PC-9 (cell line): ENCODE measurements around the gene MYO16. TPM values are rescaled to one million over a fixed set of nuclear protein-coding genes. Genes with fewer than 3 reads are reported as not detected.
A peak's percentile ranks its signal among the peaks of the same experiment; 100 is the strongest.

Source experiments
- BruUV-seq: library from RNA; stranded (reverse); fragments of 400-500 nt; replicated peaks from 2 replicates; lab custom pipeline; 2021; lab: Mats Ljungman, UMichigan
- CTCF ChIA-PET: fragments of 300-600 bp; sonication (Branson Sonifier 250); formaldehyde crosslinking; loops from one replicate; lab custom pipeline; 2022; ENCODE audit warnings: antibody characterized with exemption; lab: Charles Lee
- POLR2A ChIA-PET: fragments of 300-600 bp; sonication (Branson Sonifier 250); formaldehyde crosslinking; loops from one replicate; lab custom pipeline; 2022; ENCODE audit warnings: antibody characterized with exemption; ENCODE audit not compliant: unreplicated experiment; lab: Charles Lee
- DNase-seq, 2 experiments: peaks; one replicate each; pipeline versions ENCODE4 v3.0.0 to v3.0.0-alpha.2; 2015 to 2022; ENCODE audit warnings: mixed read lengths in 1 of 2
- H2AFZ ChIP-seq: fragments of 200-600 bp; sonication (generic); 2 replicates; pipeline ENCODE4 v1.8.1; 2017; ENCODE audit warnings: antibody characterized with exemption
- H3F3A ChIP-seq: fragments of 200-600 bp; sonication (generic); 2 replicates; pipeline ENCODE4 v1.8.1; 2017; ENCODE audit warnings: antibody characterized with exemption, mild to moderate bottlenecking, low read depth; ENCODE audit not compliant: insufficient read depth
- H3K27ac ChIP-seq: fragments of 200-600 bp; sonication (generic); 2 replicates; pipeline ENCODE4 v1.6.1; 2016; ENCODE audit warnings: mixed run types
- H3K27me3 ChIP-seq: fragments of 200-600 bp; sonication (generic); 2 replicates; pipeline ENCODE4 v1.6.1; 2016; ENCODE audit warnings: low read depth, mixed run types; ENCODE audit not compliant: insufficient read depth
- H3K36me3 ChIP-seq: fragments of 200-600 bp; sonication (generic); 2 replicates; pipeline ENCODE4 v1.6.1; 2016; ENCODE audit warnings: low read depth, mixed run types
- H3K4me1 ChIP-seq: fragments of 200-600 bp; sonication (generic); replicated peaks from 2 replicates; pipeline ENCODE4 v1.6.1; 2016; ENCODE audit warnings: mixed run types; ENCODE audit not compliant: insufficient read depth
- H3K4me2 ChIP-seq: fragments of 200-600 bp; sonication (generic); 2 replicates; pipeline ENCODE4 v1.6.1; 2017; ENCODE audit warnings: mixed run types
- H3K4me3 ChIP-seq: fragments of 200-600 bp; sonication (generic); 2 replicates; pipeline ENCODE4 v1.6.1; 2016; ENCODE audit warnings: mixed run types
- H3K79me2 ChIP-seq: fragments of 200-600 bp; sonication (generic); 2 replicates; pipeline ENCODE4 v1.6.1; 2017; ENCODE audit warnings: low read depth, mixed run types
- H3K9me2 ChIP-seq: fragments of 200-600 bp; sonication (generic); 2 replicates; pipeline ENCODE4 v1.8.1; 2017; ENCODE audit warnings: mild to moderate bottlenecking; ENCODE audit not compliant: insufficient read depth
- H3K9me3 ChIP-seq: fragments of 200-600 bp; sonication (generic); 2 replicates; pipeline ENCODE4 v1.8.1; 2016; ENCODE audit warnings: low read depth; ENCODE audit not compliant: insufficient read depth
- H4K20me1 ChIP-seq: fragments of 200-600 bp; sonication (generic); 2 replicates; pipeline ENCODE4 v1.8.1; 2017; ENCODE audit not compliant: insufficient read depth
- EZH2 ChIP-seq: fragments of 200-600 bp; sonication (generic); IDR thresholded peaks from 2 replicates; pipeline ENCODE4 v1.8.0; 2017; ENCODE audit warnings: antibody characterized with exemption, low read depth
- intact Hi-C: fragments of 100-400 bp; cut with micrococcal nuclease; formaldehyde crosslinking; loops from one replicate; pipeline ENCODE4 v1.10.0; 2022; ENCODE audit not compliant: unreplicated experiment
- total RNA-seq: library from RNA; stranded (reverse); gene quantifications from 2 replicates; pipeline ENCODE4 v1.2.3, GENCODE V29; 2021
- TF ChIP-seq, protein P1 (sequence below): fragments of 200-600 bp; sonication (generic); conservative IDR thresholded peaks from 2 replicates; pipeline ENCODE4 v1.6.1; 2017; ENCODE audit warnings: mixed run types, antibody characterized with exemption, mild to moderate bottlenecking, moderate library complexity

The MYO16 gene
- total RNA-seq, 1 experiment from 2014 or later: 0.59 TPM

DNA sequence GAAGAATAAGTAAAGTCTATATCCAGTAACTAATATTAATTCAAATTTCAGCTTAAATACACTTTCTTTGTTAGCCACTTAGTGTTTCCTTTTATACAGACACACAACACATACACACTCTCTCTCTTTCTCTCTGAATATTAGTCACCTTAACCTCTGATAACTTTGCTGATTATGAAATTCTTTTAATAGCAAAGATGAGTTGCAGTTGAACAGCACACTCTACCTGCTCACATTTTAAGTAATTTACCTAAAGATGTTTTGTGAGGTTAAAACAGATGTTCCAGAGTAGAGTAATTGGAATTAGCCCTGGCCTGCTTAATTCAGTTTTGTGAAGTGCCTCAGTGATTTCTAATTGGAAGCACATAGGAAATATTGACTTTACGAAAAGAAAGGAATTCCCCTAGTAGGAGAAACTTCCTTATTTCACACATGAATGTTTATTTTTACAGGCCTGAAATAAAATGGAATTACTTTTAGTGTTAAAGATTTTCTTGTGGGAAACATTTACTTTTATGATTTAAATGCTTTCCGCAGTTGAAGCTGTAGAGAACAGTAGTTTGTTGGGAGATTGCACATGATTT lies 184.3 kb downstream of the MYO16 start:
- peak overlapping the region; percentile 29 for H3K4me2 ChIP-seq
- no peaks in the 10 kb centered on the region for H3K9me2 ChIP-seq
- H3K27me3 ChIP-seq: no peaks in the 10 kb centered on the region
- no peak overlapping the region for H3K4me3 ChIP-seq
- POLR2A ChIA-PET: no interaction called here
- no peak overlapping the region for H3K27ac ChIP-seq
- CTCF ChIA-PET: interaction anchor here (0.6 kb wide), 1 partner anchor 85 kb away, joined by 12 read pairs; no protein-coding TSS in a partner anchor
- no peaks in the 10 kb centered on the region for H3K36me3 ChIP-seq
- peaks cover 16% of the 10 kb centered on the region for H3F3A ChIP-seq
- H4K20me1 ChIP-seq: no peaks in the 10 kb centered on the region
- H3K4me1 ChIP-seq: peaks cover 32% of the 10 kb centered on the region
- intact Hi-C loops: no loop called here
- H2AFZ ChIP-seq: no peak overlapping the region
- BruUV-seq: no TSS peak
- TF ChIP-seq, protein P1, sequence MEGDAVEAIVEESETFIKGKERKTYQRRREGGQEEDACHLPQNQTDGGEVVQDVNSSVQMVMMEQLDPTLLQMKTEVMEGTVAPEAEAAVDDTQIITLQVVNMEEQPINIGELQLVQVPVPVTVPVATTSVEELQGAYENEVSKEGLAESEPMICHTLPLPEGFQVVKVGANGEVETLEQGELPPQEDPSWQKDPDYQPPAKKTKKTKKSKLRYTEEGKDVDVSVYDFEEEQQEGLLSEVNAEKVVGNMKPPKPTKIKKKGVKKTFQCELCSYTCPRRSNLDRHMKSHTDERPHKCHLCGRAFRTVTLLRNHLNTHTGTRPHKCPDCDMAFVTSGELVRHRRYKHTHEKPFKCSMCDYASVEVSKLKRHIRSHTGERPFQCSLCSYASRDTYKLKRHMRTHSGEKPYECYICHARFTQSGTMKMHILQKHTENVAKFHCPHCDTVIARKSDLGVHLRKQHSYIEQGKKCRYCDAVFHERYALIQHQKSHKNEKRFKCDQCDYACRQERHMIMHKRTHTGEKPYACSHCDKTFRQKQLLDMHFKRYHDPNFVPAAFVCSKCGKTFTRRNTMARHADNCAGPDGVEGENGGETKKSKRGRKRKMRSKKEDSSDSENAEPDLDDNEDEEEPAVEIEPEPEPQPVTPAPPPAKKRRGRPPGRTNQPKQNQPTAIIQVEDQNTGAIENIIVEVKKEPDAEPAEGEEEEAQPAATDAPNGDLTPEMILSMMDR: no peak
- H3K9me3 ChIP-seq: no peaks in the 10 kb centered on the region
- no peaks in the 10 kb centered on the region for H3K79me2 ChIP-seq
- DNase-seq: peak in 1 of 2 experiments; percentile 50

DNA sequence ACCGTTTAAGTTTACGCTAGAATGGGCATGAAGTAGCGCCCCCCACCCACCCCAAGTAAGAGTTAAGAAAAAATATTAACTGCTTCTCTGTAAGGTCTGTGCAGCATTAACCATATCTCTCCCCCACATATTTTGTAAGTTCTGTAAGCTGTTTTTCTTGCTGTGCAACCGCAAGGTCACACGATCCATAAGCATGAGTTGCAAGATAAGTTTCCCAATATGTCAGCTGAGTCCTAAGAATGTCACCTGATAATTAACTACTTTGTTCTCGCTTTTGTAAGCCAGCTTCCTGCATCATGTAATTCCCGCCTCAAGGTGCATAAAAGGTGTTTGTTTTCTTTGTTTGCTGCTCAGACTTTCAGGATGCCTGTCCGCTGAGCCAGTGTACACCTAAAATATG lies 187.0 kb downstream of the MYO16 start:
- Histone ChIP-seq H3K27ac (peak overlapping the region; percentile 57), H3K4me2 (peak overlapping the region; percentile 51), H3K4me3 (no peak overlapping the region; the same call in 1 of the 2 replicates), H4K20me1 (no peaks in the 10 kb centered on the region), H3K4me1 (peaks cover 32% of the 10 kb centered on the region), H3F3A (peaks cover 16% of the 10 kb centered on the region), H3K9me2 (no peaks in the 10 kb centered on the region), H3K9me3 (no peaks in the 10 kb centered on the region), H3K27me3 (no peaks in the 10 kb centered on the region), H3K79me2 (no peaks in the 10 kb centered on the region), H2AFZ (peak overlapping the region; percentile 57; the same call in 1 of the 2 replicates), H3K36me3 (no peaks in the 10 kb centered on the region)
- POLR2A ChIA-PET: interaction anchor here (0.6 kb wide), 1 partner anchor 80 kb away, joined by 5 read pairs; no protein-coding TSS in a partner anchor
- TF ChIP-seq EZH2: no peak
- TF ChIP-seq, protein P1: no peak
- no TSS peak for BruUV-seq
- peak; percentile 3 to 96 for DNase-seq
- intact Hi-C loops: no loop called here
- CTCF ChIA-PET: no interaction called here

DNA sequence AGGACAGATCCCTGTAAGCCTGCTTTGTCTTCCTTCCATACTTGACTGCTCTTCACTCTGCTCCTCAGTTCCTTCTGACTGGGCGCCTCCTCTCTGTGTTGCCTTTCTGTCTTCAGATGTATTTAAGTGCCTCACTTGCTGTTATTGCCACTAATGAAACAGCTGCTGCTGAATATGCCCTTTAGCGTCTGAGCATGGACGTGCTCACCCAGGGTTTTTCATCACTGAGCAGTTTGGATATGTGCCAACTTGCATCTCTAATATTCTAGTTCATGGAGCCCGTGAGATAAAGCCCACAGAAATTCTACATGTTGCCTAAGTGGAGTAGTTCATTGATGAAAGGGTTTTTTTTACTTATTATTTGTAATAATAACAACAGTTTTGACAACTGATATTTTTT lies 198.2 kb downstream of the MYO16 start:
- H3K4me1 ChIP-seq: no peaks in the 10 kb centered on the region
- H3K27ac ChIP-seq: no peak overlapping the region
- POLR2A ChIA-PET: no interaction called here
- no peak for DNase-seq
- H3K4me2 ChIP-seq: no peak overlapping the region
- no peak overlapping the region for H3K4me3 ChIP-seq
- BruUV-seq: no TSS peak
- H3K9me3 ChIP-seq: peaks cover 10% of the 10 kb centered on the region; the same call in 1 of the 2 replicates
- intact Hi-C loops: no loop called here
- no peaks in the 10 kb centered on the region for H3K79me2 ChIP-seq
- TF ChIP-seq, protein P1: no peak
- no peak for TF ChIP-seq EZH2
- no peaks in the 10 kb centered on the region for H3K9me2 ChIP-seq
- H2AFZ ChIP-seq: no peak overlapping the region
- CTCF ChIA-PET: no interaction called here
- no peaks in the 10 kb centered on the region for H4K20me1 ChIP-seq
- H3F3A ChIP-seq: no peaks in the 10 kb centered on the region
- no peaks in the 10 kb centered on the region for H3K27me3 ChIP-seq
- H3K36me3 ChIP-seq: no peaks in the 10 kb centered on the region
